Body of pancreas (tissue), 4 donors: ENCODE data around the gene TENT4B.

Source experiments
- POLR2A ChIP-seq, 3 donors: fragments of 450-650 bp; IDR thresholded peaks; one replicate each; pipeline ENCODE4 v1.6.1; 2016; ENCODE audit warnings: antibody characterized with exemption in 3 of 3, mild to moderate bottlenecking in 2 of 3
- TF ChIP-seq, protein P1 (sequence below), 7 experiments: fragments of 450-650 bp in 4 of 7; fragments of 200-600 bp in 3 of 7; sonication (generic) in 3 of 7; IDR thresholded peaks; one replicate each; pipeline ENCODE4 v1.5.1; 2016 to 2019; ENCODE audit warnings: antibody characterized with exemption in 7 of 7

DNA sequence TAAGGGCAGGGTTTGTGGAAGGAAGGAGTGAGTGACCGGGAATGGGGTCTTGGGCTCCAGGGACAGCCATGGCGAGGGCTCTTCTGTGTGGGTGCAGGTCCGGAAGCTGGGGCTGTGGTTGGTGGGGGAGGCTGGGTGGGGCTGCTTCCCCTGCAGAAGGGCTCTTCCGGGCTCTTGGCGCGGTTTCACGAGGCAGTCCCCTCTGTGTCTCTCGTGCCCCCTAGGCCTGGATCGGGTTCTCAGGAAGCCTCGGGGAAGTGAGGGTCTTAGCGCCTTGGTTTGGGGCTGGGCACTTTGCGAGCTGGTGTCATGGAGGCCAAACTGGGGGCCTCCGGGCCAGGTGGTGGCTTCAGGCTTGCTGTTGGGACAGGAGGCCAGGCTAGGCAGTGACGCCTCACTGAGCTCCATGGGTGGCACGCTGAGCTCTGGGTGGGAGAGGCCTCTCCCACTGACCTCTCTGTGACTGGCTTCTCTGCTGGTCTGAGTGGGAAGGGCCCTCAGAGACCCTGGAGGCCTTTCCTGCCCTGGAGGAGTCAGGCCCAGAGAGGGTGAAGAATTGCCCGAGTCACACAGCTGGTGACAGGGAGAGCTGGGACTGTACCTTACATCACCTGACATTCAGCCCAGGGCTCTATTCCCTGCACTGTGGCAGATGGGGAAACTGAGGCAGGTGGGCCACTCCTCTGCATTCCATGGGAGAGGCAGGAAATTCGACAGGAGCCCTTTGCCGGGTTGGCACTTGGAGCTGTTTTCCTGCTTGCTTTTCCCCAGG lies 121.4 kb downstream of the TENT4B start:
- no peak for TF ChIP-seq POLR2A (IDR thresholded peaks at IDR 0.05)
- TF ChIP-seq, protein P1, sequence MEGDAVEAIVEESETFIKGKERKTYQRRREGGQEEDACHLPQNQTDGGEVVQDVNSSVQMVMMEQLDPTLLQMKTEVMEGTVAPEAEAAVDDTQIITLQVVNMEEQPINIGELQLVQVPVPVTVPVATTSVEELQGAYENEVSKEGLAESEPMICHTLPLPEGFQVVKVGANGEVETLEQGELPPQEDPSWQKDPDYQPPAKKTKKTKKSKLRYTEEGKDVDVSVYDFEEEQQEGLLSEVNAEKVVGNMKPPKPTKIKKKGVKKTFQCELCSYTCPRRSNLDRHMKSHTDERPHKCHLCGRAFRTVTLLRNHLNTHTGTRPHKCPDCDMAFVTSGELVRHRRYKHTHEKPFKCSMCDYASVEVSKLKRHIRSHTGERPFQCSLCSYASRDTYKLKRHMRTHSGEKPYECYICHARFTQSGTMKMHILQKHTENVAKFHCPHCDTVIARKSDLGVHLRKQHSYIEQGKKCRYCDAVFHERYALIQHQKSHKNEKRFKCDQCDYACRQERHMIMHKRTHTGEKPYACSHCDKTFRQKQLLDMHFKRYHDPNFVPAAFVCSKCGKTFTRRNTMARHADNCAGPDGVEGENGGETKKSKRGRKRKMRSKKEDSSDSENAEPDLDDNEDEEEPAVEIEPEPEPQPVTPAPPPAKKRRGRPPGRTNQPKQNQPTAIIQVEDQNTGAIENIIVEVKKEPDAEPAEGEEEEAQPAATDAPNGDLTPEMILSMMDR (IDR thresholded peaks at IDR 0.05), result no peak
